Prostate gland (tissue), 2 donors: ENCODE results near the gene CFAP92.

ENCODE experiments used
- CTCF ChIP-seq, 4 experiments: fragments of 200-600 bp in 2 of 4; fragments of 450-650 bp in 2 of 4; sonication (generic) in 2 of 4; IDR thresholded peaks; 1 replicate in 3 of 4; 2 replicates in 1 of 4; pipeline ENCODE4 v1.5.1; 2016 to 2019; ENCODE audit warnings: antibody characterized with exemption in 4 of 4, mild to moderate bottlenecking in 2 of 4, moderate library complexity in 2 of 4
- POLR2A ChIP-seq: fragments of 450-650 bp; IDR thresholded peaks from one replicate; pipeline ENCODE4 v1.6.1; 2016; ENCODE audit warnings: antibody characterized with exemption, mild to moderate bottlenecking
- POLR2AphosphoS5 ChIP-seq: sonication (generic); formaldehyde crosslinking; IDR thresholded peaks from one replicate; pipeline ENCODE4 v1.6.1; 2017; ENCODE audit warnings: antibody characterized with exemption

GRCh38 chr3:128881576-128881975 is 112.3 kb downstream of the CFAP92 start:
- TF ChIP-seq POLR2A (no peak), CTCF (IDR thresholded peaks at IDR 0.05) (no peak), POLR2AphosphoS5 (no peak)
